ENCODE data around the gene HOXB1.

GRCh38 chr17:48530208-48530886 is 464 bp downstream of the HOXB1 start:
- no peak for TF ChIP-seq CTCF (IDR thresholded peaks at IDR 0.05; ENCODE audit: low read length)
- no peak for TF ChIP-seq EZH2 (IDR thresholded peaks at IDR 0.05; ENCODE audit: borderline replicate concordance, low read length)
